GM11168 (cell line): ENCODE results near the gene VPS72.
"Not testable (repeated sequence)": the region's sequence is repeated elsewhere in the genome, so short reads cannot be mapped to it uniquely, and the experiment has no call there.

Experiments
- in situ Hi-C: fragments of 300-500 bp; cut with MboI; formaldehyde crosslinking; loops from one replicate; pipeline ENCODE4 v1.12.0; 2022; ENCODE audit warnings: low sequenced_read_pairs; ENCODE audit not compliant: unreplicated experiment

Gene VPS72

DNA sequence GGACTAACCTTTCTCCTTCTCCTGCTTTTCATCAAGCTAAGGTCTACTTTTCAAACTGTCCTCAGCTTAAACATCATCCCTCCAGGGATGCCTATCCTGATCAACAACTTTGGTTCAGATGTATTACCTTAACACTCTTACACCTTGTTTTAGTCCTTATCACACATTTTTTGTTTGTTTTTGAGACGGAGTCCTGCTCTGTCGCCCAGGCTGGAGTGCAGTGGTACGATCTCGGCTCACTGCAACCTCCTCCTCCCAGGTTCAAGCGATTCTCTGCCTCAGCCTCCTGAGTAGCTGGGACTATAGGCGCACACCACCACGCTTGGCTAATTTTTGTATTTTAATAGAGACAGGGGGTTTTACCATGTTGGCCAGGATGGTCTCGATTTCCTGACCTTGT, 1.3 kb downstream of the VPS72 start:
- in situ Hi-C loops = not testable (repeated sequence)

DNA sequence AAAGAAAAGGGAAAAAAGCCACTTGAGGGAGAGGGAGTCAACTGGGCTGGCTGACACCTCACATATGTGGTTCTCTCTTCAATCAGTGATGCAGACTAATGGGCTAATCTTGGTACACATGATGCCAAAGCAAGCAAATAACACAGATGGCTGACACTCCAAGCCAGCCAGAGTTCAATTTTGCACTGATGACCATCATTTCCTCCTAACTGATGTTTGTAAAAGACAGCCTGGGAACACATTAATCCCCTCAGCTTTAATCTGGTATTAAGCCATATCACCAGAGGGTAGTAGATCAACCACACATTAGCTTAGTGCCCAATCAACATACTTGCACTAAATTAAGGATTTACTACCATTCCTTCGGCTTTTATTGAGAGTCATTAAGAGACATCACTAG, 2.8 kb downstream of the VPS72 start:
- in situ Hi-C loops = no loop called here

DNA sequence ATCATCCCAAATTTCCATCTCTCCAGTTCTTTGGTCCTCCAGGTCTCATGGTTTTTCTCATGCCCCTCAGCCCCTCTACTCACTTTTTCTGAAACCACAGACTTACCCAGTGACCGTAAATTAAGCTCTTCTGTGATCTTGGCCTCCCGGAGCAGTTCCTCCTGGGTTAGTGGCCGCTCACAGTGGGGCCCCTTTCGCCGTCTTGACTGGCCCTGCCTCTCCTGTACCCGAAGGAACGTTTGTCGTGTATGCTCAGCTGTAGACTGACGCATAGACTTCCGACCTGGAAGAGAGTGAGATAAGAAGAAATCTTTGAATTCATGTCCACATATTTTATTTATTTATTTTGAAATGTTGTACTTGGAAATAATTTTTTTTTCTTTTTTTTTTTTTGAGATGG, 5.8 kb downstream of the VPS72 start:
- in situ Hi-C loops = no loop called here

DNA sequence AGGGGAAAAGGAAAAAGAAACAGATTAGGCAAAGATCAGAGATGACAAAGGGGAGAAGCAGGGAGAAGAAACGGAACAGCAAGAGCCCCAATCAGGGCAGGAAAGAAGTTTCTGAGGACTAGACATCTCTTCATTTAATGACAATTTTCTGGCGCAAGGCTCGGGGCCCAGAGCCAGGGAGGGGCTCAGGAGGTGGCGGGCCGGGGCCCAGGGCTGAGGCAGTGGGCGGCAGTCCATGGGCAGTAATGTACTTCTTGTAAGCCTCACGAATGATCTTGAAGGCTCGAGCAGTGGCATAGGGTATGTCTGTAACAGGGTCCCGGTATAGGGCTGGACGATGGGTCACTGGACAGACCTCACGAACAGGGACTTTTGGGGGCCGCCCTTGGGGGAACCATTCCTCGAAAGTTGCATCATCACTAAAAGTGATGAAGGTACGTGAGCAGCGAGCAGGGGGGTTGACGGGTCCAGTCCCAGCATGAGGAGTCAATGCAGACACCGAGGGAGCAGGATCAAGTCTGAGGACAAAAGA, 13.4 kb downstream of the VPS72 start:
- in situ Hi-C loops = no loop called here

DNA sequence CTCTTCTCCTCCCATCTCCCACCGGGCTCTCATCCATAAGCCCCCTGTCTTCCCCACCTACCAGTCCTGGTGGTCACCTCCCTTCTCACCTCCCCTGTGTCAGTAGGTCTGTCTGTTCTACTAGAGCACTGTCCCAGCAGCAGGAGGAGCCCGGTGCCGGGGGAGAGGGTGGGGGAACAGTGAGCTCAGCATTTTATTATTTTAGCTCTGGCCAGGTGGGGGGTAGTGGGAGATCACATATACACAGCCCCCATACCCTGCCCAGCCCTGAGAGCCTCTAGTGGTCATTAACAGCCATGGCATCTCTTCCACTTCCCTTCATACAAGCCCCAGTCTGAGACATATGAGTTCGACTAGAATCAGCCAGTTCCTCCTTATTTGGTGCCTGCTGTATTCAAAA, 14.1 kb downstream of the VPS72 start, which contains the start of gene TMOD4:
TSS of gene TMOD4 (minus strand) at position 119 of the 400 bp plus-strand sequence. CDS start 1,106 bp downstream, outside the sequence.
- in situ Hi-C loops = no loop called here

DNA sequence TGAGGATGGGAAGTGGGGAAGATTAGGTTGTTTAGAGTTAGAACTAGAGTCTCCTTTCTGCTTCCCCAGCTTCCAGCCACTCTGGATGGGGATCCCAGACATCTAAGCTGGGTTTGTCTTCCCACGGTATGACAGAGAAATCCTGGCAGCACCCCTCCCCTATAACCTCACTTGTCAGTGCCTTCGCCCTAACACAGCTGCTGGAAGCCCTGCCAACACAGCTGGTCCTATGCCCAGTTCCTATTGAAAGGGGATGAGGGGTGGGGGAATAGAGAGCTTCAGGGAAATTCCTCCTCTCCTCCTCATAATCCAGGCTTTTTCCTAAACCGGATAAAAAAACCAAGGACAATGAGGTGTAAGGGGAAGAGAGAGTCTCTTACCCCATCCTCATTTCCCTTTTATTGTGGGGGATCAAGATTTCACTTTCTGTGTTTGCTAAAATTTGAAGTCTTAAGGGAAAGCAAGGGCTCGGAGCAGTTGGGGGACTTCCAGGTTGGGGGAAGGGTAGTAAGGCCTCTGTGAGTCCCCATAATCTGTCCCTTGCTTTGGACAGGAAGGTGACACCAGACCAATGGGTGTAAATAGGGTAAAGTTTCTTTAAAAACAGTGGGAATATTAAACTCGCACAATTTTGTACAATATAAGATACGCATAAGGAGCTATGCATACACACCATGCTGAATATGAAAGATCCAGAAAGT, 14.8 kb downstream of the VPS72 start:
- in situ Hi-C loops = no loop called here

DNA sequence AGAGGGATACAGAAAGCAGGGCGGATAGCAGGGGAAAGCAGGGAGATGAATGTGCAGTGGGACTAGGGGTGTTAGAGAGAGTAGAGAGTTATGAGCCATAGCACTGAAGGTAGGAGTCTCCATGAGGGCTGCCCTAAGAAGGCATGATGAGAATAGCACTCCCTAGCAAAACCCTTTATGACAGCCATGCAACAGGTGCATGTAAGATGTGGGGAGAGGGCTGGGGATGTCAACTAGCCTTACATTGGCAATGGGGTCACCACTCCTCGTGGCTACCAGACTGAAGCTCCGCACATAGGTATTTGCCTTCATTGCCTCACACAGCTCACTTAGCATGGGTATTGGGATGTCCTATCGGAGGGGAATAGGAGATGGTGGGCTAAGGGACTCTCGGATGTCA, 18.8 kb downstream of the VPS72 start:
- in situ Hi-C loops = no loop called here

DNA sequence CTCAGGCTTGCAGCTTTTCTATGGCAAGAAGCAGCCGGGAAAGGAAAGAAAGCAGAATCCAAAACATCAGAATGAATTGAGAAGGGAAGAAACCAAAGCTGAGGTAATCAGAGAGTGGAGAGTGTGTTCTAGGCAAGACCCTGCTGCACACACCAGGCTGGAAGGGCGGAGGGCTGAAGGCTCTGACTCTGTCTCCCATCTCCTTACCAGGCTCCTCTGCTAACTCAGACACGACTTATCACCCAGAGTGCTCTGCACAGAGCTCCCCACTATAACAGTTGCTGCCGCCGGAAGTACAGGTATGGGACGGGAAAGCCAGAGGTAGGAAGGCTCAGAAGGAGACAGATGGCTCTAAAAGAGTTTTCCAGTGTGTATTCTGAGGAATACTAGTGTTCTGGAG, 22.9 kb downstream of the VPS72 start:
- in situ Hi-C loops = no loop called here

DNA sequence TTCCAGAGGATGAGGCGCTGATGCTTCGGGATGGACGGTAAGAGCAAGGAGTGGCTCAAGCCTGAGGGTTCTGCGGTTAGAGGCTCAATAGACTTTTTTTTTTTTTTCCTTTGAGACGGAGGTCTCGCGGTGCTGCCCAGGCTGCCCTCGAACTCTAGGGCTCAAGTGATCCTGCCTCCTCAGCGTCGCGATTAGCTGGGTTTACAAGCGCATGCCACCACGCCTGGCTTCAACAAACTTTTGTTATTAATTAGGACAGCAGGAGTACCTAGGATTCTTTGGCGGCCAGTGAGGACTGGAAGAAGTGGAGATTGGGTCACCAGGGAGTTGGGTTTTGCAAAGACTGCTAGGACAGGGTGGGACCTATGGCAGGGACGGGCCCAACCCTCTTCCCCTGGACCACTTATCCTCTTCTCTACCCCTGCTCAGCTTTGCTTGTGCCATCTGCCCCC, 23.5 kb downstream of the VPS72 start:
- in situ Hi-C loops = no loop called here

DNA sequence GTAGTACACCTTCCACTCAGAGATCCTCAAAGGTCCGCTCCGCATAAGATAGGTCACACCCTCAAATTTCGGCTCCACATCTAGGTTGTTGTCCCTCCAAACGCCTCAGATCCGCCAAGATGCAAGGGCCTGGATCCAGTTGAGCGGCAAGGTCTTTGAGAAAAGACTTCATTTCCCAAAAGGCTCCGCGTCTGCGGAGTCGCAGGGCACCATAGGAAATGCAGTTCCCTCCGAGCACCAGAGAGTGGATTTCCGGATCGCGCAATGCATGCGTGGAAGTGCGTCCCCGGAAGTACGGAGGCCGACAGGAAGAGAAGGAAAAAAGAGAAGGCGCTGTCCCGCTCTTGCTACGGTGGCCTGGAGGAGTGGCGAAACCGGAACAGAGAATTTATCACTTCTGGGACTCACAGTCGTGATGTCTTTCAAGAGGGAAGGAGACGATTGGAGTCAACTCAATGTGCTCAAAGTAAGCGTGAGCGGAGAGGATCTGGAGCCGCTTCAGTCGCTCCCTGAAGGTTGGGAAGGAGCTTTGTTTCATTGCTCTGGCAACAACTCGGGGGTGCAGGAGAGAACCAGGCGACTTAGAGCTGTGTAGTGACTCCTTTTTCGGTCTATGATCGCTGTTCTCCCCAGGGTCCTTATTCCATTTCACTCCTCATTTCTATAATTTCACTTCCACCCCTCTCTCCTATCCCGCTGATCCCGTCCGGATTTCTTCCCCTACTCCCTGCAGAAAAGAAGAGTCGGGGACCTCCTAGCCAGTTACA, 24.1 kb downstream of the VPS72 start, which contains the start of the genes LYSMD1 and SCNM1:
TSS of gene LYSMD1 (minus strand) at position 165 of the 767 bp plus-strand sequence. CDS start 644 bp downstream, outside the sequence.
TSS of gene SCNM1 (plus strand) at position 407 of the 767 bp plus-strand sequence. CDS start at position 416, 9 bp downstream.
- in situ Hi-C loops = no loop called here

DNA sequence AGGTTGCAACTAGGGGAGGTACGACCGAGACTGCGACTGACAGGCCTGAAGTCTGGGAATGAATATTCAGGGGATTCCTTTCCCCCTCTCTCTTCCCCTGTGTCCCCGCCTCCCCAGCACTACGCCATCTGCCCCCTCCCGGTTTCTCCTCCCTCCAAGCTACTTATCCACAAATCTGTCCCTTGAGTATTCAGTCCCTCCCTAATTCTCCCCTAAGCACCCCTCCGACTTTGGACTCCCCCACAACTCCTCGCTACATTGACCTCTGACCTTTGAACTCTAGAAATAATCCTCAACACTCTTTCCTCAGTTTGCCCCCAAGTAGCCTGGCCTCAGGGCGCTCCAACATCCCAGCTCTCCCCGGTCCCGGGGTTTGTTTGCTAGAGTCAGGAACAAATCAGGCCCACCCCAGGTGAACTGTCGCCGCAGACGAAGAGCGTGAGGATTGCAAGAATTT, 24.7 kb downstream of the VPS72 start:
- in situ Hi-C loops = no loop called here

DNA sequence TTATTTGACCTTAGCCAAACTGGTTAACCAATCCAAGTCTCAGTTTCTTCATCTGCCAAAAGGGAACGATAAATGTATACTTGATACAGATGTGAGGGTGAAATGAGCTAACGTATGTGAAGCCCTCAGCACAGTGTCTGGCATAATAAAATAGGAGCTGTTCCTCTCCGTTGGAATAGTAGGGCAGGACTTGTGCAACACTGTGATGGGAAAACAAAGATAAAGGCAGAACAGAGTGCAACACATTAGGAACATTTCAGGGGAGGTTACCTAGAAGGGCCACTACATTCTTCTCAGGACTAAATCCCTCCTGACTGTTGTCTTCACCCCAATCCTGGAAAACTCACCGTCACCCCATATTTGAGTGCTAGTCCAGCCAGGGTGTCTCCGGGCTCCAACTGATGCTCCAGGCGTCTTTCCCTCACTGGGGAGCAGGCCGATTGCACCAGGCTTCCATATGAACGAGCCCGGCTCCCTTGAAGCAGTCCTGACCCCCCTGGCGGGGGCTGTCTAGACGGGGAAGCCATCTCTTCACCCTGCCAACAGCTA, 25.2 kb downstream of the VPS72 start:
- in situ Hi-C loops = no loop called here

DNA sequence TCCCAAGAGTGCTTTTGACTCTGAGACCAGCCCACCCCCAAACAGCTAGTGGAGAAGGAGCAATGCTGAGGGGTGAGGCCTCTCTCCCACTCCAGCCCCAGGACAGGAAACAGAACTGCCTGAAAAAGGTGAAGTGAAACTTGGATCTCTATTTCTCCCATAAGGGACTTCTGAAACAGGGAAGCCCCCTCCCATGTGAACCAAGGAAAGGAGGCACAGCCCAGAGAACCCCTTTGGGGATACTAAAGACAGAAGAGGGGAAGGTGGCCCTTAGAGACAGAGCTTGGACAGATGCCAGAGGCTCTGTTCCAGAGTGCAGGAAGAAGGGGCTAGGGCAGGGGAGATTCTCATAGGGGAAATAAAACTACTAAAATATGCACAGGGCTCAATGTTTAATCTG, 30.6 kb downstream of the VPS72 start:
- in situ Hi-C loops = loop anchor here (5.0 kb wide), 1 partner anchor 57 kb away; no protein-coding TSS in a partner anchor

DNA sequence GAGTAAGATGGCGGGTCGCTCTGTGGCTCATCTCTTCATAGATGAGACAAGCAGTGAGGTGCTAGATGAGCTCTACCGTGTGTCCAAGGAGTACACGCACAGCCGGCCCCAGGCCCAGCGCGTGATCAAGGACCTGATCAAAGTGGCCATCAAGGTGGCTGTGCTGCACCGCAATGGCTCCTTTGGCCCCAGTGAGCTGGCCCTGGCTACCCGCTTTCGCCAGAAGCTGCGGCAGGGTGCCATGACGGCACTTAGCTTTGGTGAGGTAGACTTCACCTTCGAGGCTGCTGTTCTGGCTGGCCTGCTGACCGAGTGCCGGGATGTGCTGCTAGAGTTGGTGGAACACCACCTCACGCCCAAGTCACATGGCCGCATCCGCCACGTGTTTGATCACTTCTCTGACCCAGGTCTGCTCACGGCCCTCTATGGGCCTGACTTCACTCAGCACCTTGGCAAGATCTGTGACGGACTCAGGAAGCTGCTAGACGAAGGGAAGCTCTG, 31.2 kb downstream of the VPS72 start:
- in situ Hi-C loops = loop anchor here (5.0 kb wide), 1 partner anchor 56 kb away; no protein-coding TSS in a partner anchor

DNA sequence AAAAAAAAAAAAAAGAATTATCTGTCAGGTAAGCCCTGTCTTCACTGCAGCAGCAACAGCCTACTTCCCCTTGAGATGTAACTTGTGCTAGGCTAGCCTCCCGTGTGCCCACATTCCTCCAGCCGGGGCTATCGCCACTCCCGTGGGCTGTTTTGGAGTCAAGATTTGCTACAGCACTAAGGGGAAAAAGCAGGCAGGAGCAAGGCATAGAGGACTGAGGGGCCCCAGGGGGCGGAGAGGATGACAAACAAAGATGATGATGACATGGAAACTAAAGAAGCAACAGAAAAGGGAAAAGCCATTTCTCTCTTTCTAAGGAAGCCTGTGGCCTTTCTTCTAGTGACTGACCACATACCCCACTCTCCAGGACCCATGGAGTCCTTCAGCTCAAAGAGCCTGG, 31.7 kb downstream of the VPS72 start:
- in situ Hi-C loops = loop anchor here (5.0 kb wide), 1 partner anchor 56 kb away; no protein-coding TSS in a partner anchor

DNA sequence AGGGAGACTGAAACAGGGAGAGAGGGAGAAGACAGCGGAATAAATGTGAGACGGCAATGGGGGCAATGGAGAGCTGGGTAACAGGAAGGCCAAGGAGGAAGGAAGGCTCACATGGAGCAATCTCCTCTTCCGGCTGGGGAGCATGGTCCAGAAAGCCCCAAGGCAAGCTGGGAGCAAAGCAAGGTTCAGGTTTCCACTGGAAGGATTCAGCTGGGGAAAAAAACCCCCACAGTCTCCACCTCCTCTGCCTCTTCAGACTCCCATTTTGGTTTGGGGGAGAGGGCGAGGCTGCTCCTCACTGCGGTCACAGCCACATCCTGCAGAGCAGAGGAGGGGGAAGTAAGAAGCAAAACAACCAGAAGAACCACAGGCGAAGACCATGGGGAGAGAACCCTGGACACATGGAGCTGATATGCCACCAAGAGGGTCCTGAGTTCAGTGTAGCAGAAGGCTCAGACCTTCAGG, 32.9 kb downstream of the VPS72 start:
- in situ Hi-C loops = loop anchor here (5.0 kb wide), 1 partner anchor 55 kb away; no protein-coding TSS in a partner anchor

DNA sequence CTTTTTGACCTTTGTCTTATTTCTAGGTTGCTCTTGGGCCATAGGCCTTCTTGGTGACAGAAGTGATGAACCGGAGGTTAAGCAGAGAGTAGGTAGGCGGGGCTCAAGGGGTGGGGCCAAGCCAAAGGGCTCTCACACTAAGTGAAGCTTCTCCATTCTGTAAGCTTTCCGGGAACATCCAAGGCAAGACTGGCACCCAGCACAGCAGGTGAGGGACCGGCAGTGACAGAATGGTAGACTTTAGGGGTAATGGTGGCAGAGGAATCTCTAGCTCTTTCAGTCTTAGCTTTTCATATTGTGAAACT, 33.5 kb downstream of the VPS72 start, which contains the start of gene TNFAIP8L2:
TSS of gene TNFAIP8L2 (plus strand) at position 135 of the 305 bp plus-strand sequence. CDS start 2,049 bp downstream, outside the sequence.
- in situ Hi-C loops = loop anchor here (5.0 kb wide), 1 partner anchor 54 kb away; no protein-coding TSS in a partner anchor

DNA sequence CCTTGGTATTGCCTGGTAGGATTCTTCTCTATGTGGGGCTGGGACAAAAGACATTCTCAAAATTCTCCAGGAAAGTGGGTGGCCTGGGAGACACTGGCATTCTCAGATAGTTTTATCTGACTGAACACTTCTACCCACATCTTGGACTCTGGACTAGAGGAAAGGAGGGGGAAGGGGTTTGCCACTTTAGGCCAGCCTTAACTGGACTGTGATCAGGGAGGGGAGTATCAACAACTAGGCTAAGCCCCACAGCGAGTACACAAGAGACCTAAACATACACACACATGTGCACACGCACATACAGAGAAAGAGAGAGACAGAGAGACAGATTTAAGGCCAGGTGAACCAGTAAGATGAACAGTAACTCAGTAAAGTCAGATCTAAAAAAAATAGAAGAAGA, 42.3 kb downstream of the VPS72 start:
- in situ Hi-C loops = no loop called here

DNA sequence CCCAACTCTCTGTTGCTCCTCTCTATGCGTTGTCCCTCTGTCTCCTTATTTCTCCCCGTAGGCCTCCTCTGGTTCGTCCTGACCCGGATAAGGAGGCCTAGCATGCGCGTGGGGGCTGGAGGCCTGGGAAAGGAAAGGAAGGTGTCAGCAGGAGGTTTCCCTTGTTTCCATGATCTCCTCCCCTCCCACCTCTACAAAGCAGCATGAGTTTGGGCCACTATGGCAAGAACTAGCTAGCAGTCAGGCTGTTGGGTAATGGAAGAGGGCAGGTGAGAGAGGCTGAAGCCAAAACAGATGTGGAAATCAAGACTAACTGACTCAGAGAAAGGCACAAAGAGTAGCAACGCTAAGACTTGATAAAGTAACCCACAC, 42.9 kb downstream of the VPS72 start:
- in situ Hi-C loops = no loop called here
